Measurements from ENCODE around the gene TAS2R3.
"Not testable (repeated sequence)": the region's sequence is repeated elsewhere in the genome, so short reads cannot be mapped to it uniquely, and the experiment has no call there.

The TAS2R3 gene
- 0.49 to 0.80 (median 0.73) reads per million in 4 experiments for total RNA-seq

- DNase-seq = no peak
Measured at GRCh38 chr7:141763797-141764196, at the start of gene TAS2R3. Gene TAS2R3, plus strand, starts transcription at chr7:141764097. Its CDS starts 62 bp downstream, at chr7:141764159.

GRCh38 chr7:141714571-141714970, 49.3 kb upstream of the TAS2R3 start:
- DNase-seq = no peak

GRCh38 chr7:141715018-141715417, 48.9 kb upstream of the TAS2R3 start:
- no peak for DNase-seq

- no peak for DNase-seq
Measured at GRCh38 chr7:141715794-141716689, 47.9 kb upstream of the TAS2R3 start.

- DNase-seq = no peak
Measured at GRCh38 chr7:141717450-141717849, 46.4 kb upstream of the TAS2R3 start.

GRCh38 chr7:141722529-141722928, 41.4 kb upstream of the TAS2R3 start:
- DNase-seq = no peak

GRCh38 chr7:141729020-141729419, 34.9 kb upstream of the TAS2R3 start:
- DNase-seq = no peak

GRCh38 chr7:141731476-141732149, 32.3 kb upstream of the TAS2R3 start:
- no peak for DNase-seq

- no peak for DNase-seq
Measured at GRCh38 chr7:141737118-141737835, 26.6 kb upstream of the TAS2R3 start.

GRCh38 chr7:141737836-141738591, 25.9 kb upstream of the TAS2R3 start, which contains the start of gene SSBP1:
Gene SSBP1, plus strand, starts transcription at chr7:141738358. Its CDS starts 809 bp downstream, at chr7:141739167.
- peak; percentile 83 for DNase-seq

GRCh38 chr7:141738592-141739013, 25.3 kb upstream of the TAS2R3 start:
- no peak for DNase-seq

- DNase-seq = no peak
Measured at GRCh38 chr7:141739250-141739649, 24.6 kb upstream of the TAS2R3 start.

- no peak for DNase-seq
Measured at GRCh38 chr7:141742229-141742628, 21.7 kb upstream of the TAS2R3 start.

- DNase-seq = no peak
Measured at GRCh38 chr7:141744131-141744530, 19.8 kb upstream of the TAS2R3 start.

GRCh38 chr7:141748396-141748795, 15.5 kb upstream of the TAS2R3 start:
- DNase-seq = no peak

GRCh38 chr7:141751904-141752303, 12.0 kb upstream of the TAS2R3 start:
- not testable (repeated sequence) for DNase-seq

- no peak for DNase-seq
Measured at GRCh38 chr7:141752634-141753033, 11.3 kb upstream of the TAS2R3 start.

GRCh38 chr7:141754939-141755338, 9.0 kb upstream of the TAS2R3 start:
- DNase-seq = no peak

- not testable (repeated sequence) for DNase-seq
Measured at GRCh38 chr7:141770083-141770583, 6.2 kb downstream of the TAS2R3 start.

- no peak for DNase-seq
Measured at GRCh38 chr7:141776374-141776773, 12.5 kb downstream of the TAS2R3 start, which contains the start of gene TAS2R4. Gene TAS2R4, plus strand, starts transcription at chr7:141776674. Its CDS starts 1,815 bp downstream, at chr7:141778489.

GRCh38 chr7:141785706-141786552, 22.0 kb downstream of the TAS2R3 start:
- no peak for DNase-seq
